HepG2 (cell line): ENCODE results near the gene SRSF10. TPM values are rescaled to one million over a fixed set of nuclear protein-coding genes. Genes with fewer than 3 reads are reported as not detected.

Experiments used
- CHD2 ChIP-seq: IDR thresholded peaks from 2 replicates; pipeline ENCODE4 v1.6.1; 2011; ENCODE audit warnings: low read depth, low read length, improper control_type of control experiment
- NAIF1 ChIP-seq: sonication (generic); formaldehyde crosslinking; IDR thresholded peaks from 2 replicates; pipeline ENCODE4 v1.5.0; 2020; ENCODE audit warnings: mild to moderate bottlenecking, missing genetic modification reagents, borderline replicate concordance
- PAX8 ChIP-seq: sonication (generic); formaldehyde crosslinking; IDR thresholded peaks from 2 replicates; pipeline ENCODE4 v1.8.0; 2022; ENCODE audit warnings: mild to moderate bottlenecking, missing genetic modification reagents, borderline replicate concordance
- PHF5A ChIP-seq: IDR thresholded peaks from one replicate; pipeline ENCODE4 v1.6.1; 2018; ENCODE audit warnings: low read depth, missing genetic modification reagents; ENCODE audit not compliant: unreplicated experiment
- POLR2AphosphoS2 ChIP-seq: IDR thresholded peaks from 2 replicates; pipeline ENCODE4 v1.6.1; 2011; ENCODE audit warnings: low read depth, low read length, improper control_type of control experiment
- RXRA ChIP-seq: sonication (generic); formaldehyde crosslinking; IDR thresholded peaks from 2 replicates; pipeline ENCODE4 v1.5.1; 2020; ENCODE audit warnings: missing genetic modification reagents
- ZMAT3 ChIP-seq: sonication (generic); formaldehyde crosslinking; conservative IDR thresholded peaks from 2 replicates; pipeline ENCODE4 v1.7.0; 2021; ENCODE audit warnings: missing genetic modification reagents
- ZNF672 ChIP-seq: sonication (generic); formaldehyde crosslinking; IDR thresholded peaks from 2 replicates; pipeline ENCODE4 v1.8.1; 2022; ENCODE audit warnings: missing genetic modification reagents
- ZNF780A ChIP-seq: sonication (generic); formaldehyde crosslinking; IDR thresholded peaks from 2 replicates; pipeline ENCODE4 v1.8.0; 2022; ENCODE audit warnings: mild to moderate bottlenecking, missing genetic modification reagents, moderate library complexity
- polyA plus RNA-seq, 8 experiments: library from polyadenylated mRNA; depleted of rRNA in 3 of 8; stranded (reverse) in 7 of 8; unstranded in 1 of 8; fragments of >200 nt; fragmentation: Illumina TruSeq in 4 of 8; extraction: Trizol in 4 of 8; gene quantifications; 2 replicates each; pipeline versions ENCODE4 v1.2.1 to v1.2.3, GENCODE V29; 2011 to 2016; ENCODE audit warnings: low read depth in 4 of 8, missing spikeins in 1 of 8, mixed read lengths in 1 of 8; ENCODE audit not compliant: insufficient read depth in 1 of 8
- total RNA-seq, 5 experiments: library from RNA; depleted of rRNA; stranded (reverse); fragments of >200 nt; fragmentation: Illumina TruSeq; extraction: Trizol; gene quantifications; 2 replicates each; pipeline ENCODE4 v1.2.3, GENCODE V29; 2016; ENCODE audit warnings: low read depth in 1 of 5
- TF ChIP-seq, protein P1 (sequence below): sonication (generic); formaldehyde crosslinking; IDR thresholded peaks from 2 replicates; pipeline ENCODE4 v1.4.0; 2020; ENCODE audit warnings: missing genetic modification reagents, borderline replicate concordance
- TF ChIP-seq, protein P2 (sequence below): sonication (generic); formaldehyde crosslinking; IDR thresholded peaks from 2 replicates; pipeline ENCODE4 v1.4.0; 2020; ENCODE audit warnings: missing genetic modification reagents, borderline replicate concordance
- TF ChIP-seq, protein P3 (sequence below), 2 experiments: sonication (generic) in 1 of 2; formaldehyde crosslinking in 1 of 2; IDR thresholded peaks; 2 replicates each; pipeline versions ENCODE4 v1.4.0 to v1.6.1; 2016 to 2020; ENCODE audit warnings: borderline replicate concordance in 1 of 2, low read depth in 1 of 2, mild to moderate bottlenecking in 1 of 2, missing genetic modification reagents in 1 of 2

SRSF10 gene
- total and polyA plus RNA-seq, 2 of the 13 experiments (the other 11 are each of a cell fraction or from before 2014, with no cell fraction given): 126 to 186 TPM

DNA sequence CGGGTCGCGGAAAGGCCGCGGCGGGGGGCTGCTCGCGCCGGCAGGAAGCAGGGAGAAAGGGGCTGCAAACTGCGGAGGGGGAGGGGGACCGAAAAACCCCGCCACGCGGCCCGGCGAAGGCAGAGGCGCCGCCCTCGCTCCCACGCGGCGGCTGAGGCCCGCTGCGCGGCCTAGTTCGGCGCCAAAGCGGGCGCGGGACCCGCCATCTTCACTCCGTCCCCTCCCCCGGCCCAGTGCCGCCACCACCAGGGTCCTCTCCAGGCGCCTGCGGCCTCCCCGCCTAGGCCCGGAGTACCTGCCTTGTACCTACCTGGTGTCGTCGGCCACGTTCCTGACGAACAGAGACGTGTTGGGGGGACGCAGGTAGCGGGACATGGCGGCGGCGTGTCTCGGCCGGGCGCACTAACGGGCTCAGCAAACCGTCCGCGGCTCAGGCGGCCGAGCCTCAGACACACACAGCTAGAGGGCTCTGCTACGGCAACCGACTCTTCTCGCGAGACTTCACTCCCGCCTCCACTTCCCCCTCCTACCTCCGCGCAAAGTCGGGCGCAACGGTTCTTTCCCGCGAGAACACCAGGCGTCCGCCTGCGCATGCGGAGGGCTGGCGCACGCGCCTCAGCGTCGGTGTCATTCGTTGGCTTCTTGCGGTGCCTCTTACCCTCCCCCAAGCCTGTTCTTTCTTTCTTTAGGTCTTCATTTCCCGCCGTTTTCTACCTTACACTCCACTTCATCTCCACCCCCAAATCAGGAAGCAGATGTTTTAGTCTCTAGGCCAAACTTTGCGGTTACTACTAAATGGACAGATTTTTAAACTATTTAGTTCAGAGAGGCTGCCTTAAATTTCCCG lies at the start of gene SRSF10 (continued):
- TF ChIP-seq, protein P1, sequence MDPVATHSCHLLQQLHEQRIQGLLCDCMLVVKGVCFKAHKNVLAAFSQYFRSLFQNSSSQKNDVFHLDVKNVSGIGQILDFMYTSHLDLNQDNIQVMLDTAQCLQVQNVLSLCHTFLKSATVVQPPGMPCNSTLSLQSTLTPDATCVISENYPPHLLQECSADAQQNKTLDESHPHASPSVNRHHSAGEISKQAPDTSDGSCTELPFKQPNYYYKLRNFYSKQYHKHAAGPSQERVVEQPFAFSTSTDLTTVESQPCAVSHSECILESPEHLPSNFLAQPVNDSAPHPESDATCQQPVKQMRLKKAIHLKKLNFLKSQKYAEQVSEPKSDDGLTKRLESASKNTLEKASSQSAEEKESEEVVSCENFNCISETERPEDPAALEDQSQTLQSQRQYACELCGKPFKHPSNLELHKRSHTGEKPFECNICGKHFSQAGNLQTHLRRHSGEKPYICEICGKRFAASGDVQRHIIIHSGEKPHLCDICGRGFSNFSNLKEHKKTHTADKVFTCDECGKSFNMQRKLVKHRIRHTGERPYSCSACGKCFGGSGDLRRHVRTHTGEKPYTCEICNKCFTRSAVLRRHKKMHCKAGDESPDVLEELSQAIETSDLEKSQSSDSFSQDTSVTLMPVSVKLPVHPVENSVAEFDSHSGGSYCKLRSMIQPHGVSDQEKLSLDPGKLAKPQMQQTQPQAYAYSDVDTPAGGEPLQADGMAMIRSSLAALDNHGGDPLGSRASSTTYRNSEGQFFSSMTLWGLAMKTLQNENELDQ (CRISPR knock-in tag): no peak
- TF ChIP-seq NAIF1 (CRISPR knock-in tag): peak; percentile 84
- TF ChIP-seq ZMAT3 (CRISPR knock-in tag): peak; percentile 86
- TF ChIP-seq ZNF672 (CRISPR knock-in tag): no peak
- TF ChIP-seq POLR2AphosphoS2: 0 out of 2 replicates have a peak, but pooled peaks have one; percentile 65
- TF ChIP-seq CHD2: peak; percentile 98
- TF ChIP-seq RXRA (CRISPR knock-in tag): peak; percentile 75
- TF ChIP-seq, protein P2, sequence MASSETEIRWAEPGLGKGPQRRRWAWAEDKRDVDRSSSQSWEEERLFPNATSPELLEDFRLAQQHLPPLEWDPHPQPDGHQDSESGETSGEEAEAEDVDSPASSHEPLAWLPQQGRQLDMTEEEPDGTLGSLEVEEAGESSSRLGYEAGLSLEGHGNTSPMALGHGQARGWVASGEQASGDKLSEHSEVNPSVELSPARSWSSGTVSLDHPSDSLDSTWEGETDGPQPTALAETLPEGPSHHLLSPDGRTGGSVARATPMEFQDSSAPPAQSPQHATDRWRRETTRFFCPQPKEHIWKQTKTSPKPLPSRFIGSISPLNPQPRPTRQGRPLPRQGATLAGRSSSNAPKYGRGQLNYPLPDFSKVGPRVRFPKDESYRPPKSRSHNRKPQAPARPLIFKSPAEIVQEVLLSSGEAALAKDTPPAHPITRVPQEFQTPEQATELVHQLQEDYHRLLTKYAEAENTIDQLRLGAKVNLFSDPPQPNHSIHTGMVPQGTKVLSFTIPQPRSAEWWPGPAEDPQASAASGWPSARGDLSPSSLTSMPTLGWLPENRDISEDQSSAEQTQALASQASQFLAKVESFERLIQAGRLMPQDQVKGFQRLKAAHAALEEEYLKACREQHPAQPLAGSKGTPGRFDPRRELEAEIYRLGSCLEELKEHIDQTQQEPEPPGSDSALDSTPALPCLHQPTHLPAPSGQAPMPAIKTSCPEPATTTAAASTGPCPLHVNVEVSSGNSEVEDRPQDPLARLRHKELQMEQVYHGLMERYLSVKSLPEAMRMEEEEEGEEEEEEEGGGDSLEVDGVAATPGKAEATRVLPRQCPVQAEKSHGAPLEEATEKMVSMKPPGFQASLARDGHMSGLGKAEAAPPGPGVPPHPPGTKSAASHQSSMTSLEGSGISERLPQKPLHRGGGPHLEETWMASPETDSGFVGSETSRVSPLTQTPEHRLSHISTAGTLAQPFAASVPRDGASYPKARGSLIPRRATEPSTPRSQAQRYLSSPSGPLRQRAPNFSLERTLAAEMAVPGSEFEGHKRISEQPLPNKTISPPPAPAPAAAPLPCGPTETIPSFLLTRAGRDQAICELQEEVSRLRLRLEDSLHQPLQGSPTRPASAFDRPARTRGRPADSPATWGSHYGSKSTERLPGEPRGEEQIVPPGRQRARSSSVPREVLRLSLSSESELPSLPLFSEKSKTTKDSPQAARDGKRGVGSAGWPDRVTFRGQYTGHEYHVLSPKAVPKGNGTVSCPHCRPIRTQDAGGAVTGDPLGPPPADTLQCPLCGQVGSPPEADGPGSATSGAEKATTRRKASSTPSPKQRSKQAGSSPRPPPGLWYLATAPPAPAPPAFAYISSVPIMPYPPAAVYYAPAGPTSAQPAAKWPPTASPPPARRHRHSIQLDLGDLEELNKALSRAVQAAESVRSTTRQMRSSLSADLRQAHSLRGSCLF (CRISPR knock-in tag): no peak
- TF ChIP-seq, protein P3, sequence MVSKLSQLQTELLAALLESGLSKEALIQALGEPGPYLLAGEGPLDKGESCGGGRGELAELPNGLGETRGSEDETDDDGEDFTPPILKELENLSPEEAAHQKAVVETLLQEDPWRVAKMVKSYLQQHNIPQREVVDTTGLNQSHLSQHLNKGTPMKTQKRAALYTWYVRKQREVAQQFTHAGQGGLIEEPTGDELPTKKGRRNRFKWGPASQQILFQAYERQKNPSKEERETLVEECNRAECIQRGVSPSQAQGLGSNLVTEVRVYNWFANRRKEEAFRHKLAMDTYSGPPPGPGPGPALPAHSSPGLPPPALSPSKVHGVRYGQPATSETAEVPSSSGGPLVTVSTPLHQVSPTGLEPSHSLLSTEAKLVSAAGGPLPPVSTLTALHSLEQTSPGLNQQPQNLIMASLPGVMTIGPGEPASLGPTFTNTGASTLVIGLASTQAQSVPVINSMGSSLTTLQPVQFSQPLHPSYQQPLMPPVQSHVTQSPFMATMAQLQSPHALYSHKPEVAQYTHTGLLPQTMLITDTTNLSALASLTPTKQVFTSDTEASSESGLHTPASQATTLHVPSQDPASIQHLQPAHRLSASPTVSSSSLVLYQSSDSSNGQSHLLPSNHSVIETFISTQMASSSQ (IDR thresholded peaks at IDR 0.05; ENCODE audit: low read depth): no peak
- TF ChIP-seq, protein P3 (CRISPR knock-in tag; IDR thresholded peaks at IDR 0.05; ENCODE audit: borderline replicate concordance): 0 out of 2 replicates have a peak, but pooled peaks have one; percentile 50
- TF ChIP-seq PHF5A (CRISPR knock-in tag): peak; percentile 65
- TF ChIP-seq PAX8 (CRISPR knock-in tag): peak; percentile 98
- TF ChIP-seq ZNF780A (CRISPR knock-in tag): no peak
